Esophagus squamous epithelium (tissue), 5 donors: ENCODE data around the gene DLG2. TPM values are rescaled to one million over a fixed set of nuclear protein-coding genes. Genes with fewer than 3 reads are reported as not detected.

Source experiments
- DNase-seq: peaks from one replicate; lab custom pipeline; 2025; lab: John Stamatoyannopoulos, UW
- H3K27ac ChIP-seq, 4 donors: fragments of 200-600 bp; sonication (generic); one replicate each; pipeline ENCODE4 v1.5.1; 2016 to 2019; ENCODE audit warnings: mild to moderate bottlenecking in 1 of 4
- H3K27me3 ChIP-seq, 4 donors: fragments of 200-600 bp; sonication (generic); 1 replicate in 3 of 4; 2 replicates in 1 of 4; pipeline versions ENCODE4 v1.5.1 to v1.6.0; 2017 to 2021; ENCODE audit warnings: antibody characterized with exemption in 1 of 4
- H3K36me3 ChIP-seq, 3 donors: fragments of 200-600 bp; sonication (generic); one replicate each; pipeline ENCODE4 v1.5.1; 2016 to 2019
- H3K4me1 ChIP-seq, 3 donors: fragments of 200-600 bp; sonication (generic); one replicate each; pipeline ENCODE4 v1.5.1; 2017 to 2019
- H3K4me3 ChIP-seq, 4 donors: fragments of 200-600 bp; sonication (generic); 1 replicate in 3 of 4; 2 replicates in 1 of 4; pipeline ENCODE4 v1.5.1; 2016 to 2019; ENCODE audit warnings: mild to moderate bottlenecking in 2 of 4, moderate library complexity in 1 of 4
- H3K9me3 ChIP-seq, 3 donors: fragments of 200-600 bp; sonication (generic); one replicate each; pipeline ENCODE4 v1.5.1; 2016 to 2019
- POLR2A ChIP-seq, 4 donors: fragments of 450-650 bp; IDR thresholded peaks; one replicate each; pipeline ENCODE4 v1.6.1; 2017; ENCODE audit warnings: antibody characterized with exemption in 4 of 4, mild to moderate bottlenecking in 4 of 4, moderate library complexity in 3 of 4
- WGBS, 2 donors: methylation state at CpG; one replicate each; pipeline ENCODE4 v1.1.5; 2018; 5-methylcytosine and 5-hydroxymethylcytosine counted together
- intact Hi-C: fragments of 100-400 bp; cut with DNase I; formaldehyde crosslinking; loops from one replicate; pipeline ENCODE4 v1.15.0; 2022
- total RNA-seq, 4 donors: library from RNA; depleted of rRNA; stranded (reverse); fragments of >200 nt; gene quantifications; one replicate each; pipeline ENCODE4 v1.1.0, GENCODE V29; 2016
- TF ChIP-seq, protein P1 (sequence below), 6 experiments: fragments of 450-650 bp in 4 of 6; fragments of 200-600 bp in 2 of 6; sonication (generic) in 2 of 6; IDR thresholded peaks; one replicate each; pipeline ENCODE4 v1.5.1; 2016 to 2019; ENCODE audit warnings: antibody characterized with exemption in 6 of 6, mild to moderate bottlenecking in 4 of 6, moderate library complexity in 4 of 6
- donor health status: DM: yes; HTN: yes; CAD: no.

DLG2 gene
- total RNA-seq, 4 donors from 2014 or later: 2.9 to 27.7 (median 12.6) TPM

GRCh38 chr11:83938148-83938547, 1689.0 kb downstream of the DLG2 start:
- H3K9me3 ChIP-seq: no peaks in the 10 kb centered on the region
- no peaks in the 10 kb centered on the region for H3K4me1 ChIP-seq
- intact Hi-C loops: no loop called here
- no peaks in the 10 kb centered on the region for H3K27me3 ChIP-seq
- H3K27ac ChIP-seq: no peak overlapping the region
- no peaks in the 10 kb centered on the region for H3K36me3 ChIP-seq
- no peak overlapping the region for H3K4me3 ChIP-seq
- 15 to 25% methylated on average over 1 of the region's 1 CpG for WGBS, 2 donors
- TF ChIP-seq, protein P1, sequence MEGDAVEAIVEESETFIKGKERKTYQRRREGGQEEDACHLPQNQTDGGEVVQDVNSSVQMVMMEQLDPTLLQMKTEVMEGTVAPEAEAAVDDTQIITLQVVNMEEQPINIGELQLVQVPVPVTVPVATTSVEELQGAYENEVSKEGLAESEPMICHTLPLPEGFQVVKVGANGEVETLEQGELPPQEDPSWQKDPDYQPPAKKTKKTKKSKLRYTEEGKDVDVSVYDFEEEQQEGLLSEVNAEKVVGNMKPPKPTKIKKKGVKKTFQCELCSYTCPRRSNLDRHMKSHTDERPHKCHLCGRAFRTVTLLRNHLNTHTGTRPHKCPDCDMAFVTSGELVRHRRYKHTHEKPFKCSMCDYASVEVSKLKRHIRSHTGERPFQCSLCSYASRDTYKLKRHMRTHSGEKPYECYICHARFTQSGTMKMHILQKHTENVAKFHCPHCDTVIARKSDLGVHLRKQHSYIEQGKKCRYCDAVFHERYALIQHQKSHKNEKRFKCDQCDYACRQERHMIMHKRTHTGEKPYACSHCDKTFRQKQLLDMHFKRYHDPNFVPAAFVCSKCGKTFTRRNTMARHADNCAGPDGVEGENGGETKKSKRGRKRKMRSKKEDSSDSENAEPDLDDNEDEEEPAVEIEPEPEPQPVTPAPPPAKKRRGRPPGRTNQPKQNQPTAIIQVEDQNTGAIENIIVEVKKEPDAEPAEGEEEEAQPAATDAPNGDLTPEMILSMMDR (IDR thresholded peaks at IDR 0.05): no peak
- no peak for TF ChIP-seq POLR2A (IDR thresholded peaks at IDR 0.05)
- DNase-seq: no peak

- Histone ChIP-seq H3K36me3 (no peaks in the 10 kb centered on the region), H3K4me1 (no peaks in the 10 kb centered on the region), H3K9me3 (no peaks in the 10 kb centered on the region), H3K27me3 (no peaks in the 10 kb centered on the region), H3K27ac (no peak overlapping the region), H3K4me3 (no peak overlapping the region)
- 33 to 46% methylated on average over 2 to 3 of the region's 3 CpGs for WGBS, 2 donors
- DNase-seq: no peak
- intact Hi-C loops: no loop called here
- no peak for TF ChIP-seq POLR2A (IDR thresholded peaks at IDR 0.05)
- TF ChIP-seq, protein P1 (IDR thresholded peaks at IDR 0.05): no peak
Observed at GRCh38 chr11:83933008-83933407, 1694.1 kb downstream of the DLG2 start.

DNA sequence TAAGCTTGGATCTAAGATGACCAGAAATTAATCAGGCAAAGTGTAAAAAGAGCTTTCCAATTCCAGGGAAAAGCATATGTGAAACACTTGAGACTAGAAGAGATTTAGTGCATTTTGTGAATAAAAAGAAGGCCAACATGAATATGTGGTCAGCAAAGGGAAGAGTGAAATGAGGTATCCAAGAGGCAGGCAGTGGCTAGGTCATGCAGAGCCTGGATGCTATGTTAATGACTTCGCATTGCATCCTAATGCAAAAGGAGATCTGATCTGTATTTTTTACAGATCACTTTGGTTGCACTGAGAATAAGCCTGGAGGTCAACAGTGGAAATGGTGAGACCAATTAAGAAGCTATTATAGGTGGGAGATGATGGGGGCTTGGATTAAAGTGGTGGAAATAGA, 1699.7 kb downstream of the DLG2 start:
- WGBS, 2 donors: 100% methylated on average over 1 of the region's 1 CpG
- H3K4me1 ChIP-seq: no peaks in the 10 kb centered on the region
- H3K4me3 ChIP-seq: no peak overlapping the region
- no peaks in the 10 kb centered on the region for H3K27me3 ChIP-seq
- no peak overlapping the region for H3K27ac ChIP-seq
- no peaks in the 10 kb centered on the region for H3K9me3 ChIP-seq
- no peak for DNase-seq
- TF ChIP-seq, protein P1 (IDR thresholded peaks at IDR 0.05): no peak
- TF ChIP-seq POLR2A (IDR thresholded peaks at IDR 0.05): no peak
- no peaks in the 10 kb centered on the region for H3K36me3 ChIP-seq
- intact Hi-C loops: no loop called here

DNA sequence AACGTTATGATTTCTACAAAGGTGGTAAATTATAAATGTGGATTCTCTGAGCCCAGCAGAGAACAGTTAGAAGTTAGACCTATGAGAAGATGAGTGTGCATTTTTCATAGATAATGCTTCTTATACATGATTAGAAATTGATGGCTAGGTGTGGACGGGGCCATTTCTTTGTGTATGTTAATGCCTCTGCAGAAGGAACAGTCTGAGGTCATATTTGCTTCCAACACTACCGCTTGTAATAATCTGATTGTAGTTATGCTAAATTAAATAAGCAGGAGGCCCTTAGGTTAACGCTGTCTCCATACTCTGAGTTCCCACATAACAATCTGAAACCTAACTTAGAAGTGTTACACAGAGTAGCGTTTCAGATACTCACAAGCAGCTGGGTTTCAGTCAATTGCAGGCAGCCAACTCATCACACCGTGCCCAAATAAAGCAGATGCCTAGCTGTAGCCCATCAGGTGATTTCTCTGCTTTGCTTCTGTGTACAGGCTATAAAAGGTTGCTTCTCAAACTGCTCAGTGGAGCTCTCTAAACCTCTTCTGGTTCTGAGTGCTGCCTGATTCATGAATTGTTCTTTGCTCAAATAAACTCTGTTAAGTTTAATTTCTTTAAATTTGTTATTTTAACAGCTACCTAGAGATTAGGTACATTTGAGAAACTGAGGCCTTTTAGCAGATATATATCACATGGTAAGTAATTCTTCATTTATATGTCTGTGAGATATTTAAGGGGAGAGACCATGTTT, 1702.2 kb downstream of the DLG2 start:
- no peak for DNase-seq
- Histone ChIP-seq H3K27me3 (no peaks in the 10 kb centered on the region), H3K9me3 (no peaks in the 10 kb centered on the region), H3K27ac (no peak overlapping the region), H3K4me1 (no peaks in the 10 kb centered on the region), H3K36me3 (no peaks in the 10 kb centered on the region), H3K4me3 (no peak overlapping the region)
- no peak for TF ChIP-seq POLR2A (IDR thresholded peaks at IDR 0.05)
- TF ChIP-seq, protein P1 (IDR thresholded peaks at IDR 0.05): no peak
- 77 to 78% methylated on average over 6 of the region's 6 CpGs for WGBS, 2 donors
- intact Hi-C loops: no loop called here

- Histone ChIP-seq H3K27ac (no peak overlapping the region), H3K27me3 (no peaks in the 10 kb centered on the region), H3K9me3 (no peaks in the 10 kb centered on the region), H3K4me3 (no peak overlapping the region), H3K4me1 (no peaks in the 10 kb centered on the region), H3K36me3 (no peaks in the 10 kb centered on the region)
- no peak for DNase-seq
- no peak for TF ChIP-seq POLR2A (IDR thresholded peaks at IDR 0.05)
- TF ChIP-seq, protein P1 (IDR thresholded peaks at IDR 0.05): no peak
- intact Hi-C loops: no loop called here
- WGBS, 2 donors: 40 to 50% methylated on average over 1 of the region's 1 CpG
Observed at GRCh38 chr11:83923961-83924360, 1703.2 kb downstream of the DLG2 start.
